Measurements from ENCODE around the gene POLR1C.
"Not testable (repeated sequence)": the region's sequence is repeated elsewhere in the genome, so short reads cannot be mapped to it uniquely, and the experiment has no call there.

POLR1C gene
- long read RNA-seq, transcript POLR1C-203 (9 exons, 1,355 nt), result major isoform, 93 of 133 reads
- long read RNA-seq, partial matches to known transcripts, result 10 of 133 reads
- long read RNA-seq, other reads (novel, unspliced or antisense), result 25 of 133 reads

GRCh38 chr6:43516697-43517504 is at the start of gene POLR1C, which contains the start of gene YIPF3:
TSS of gene POLR1C (plus strand) at chr6:43517089. CDS start at chr6:43517110, 21 bp downstream.
TSS of gene YIPF3 (minus strand) at chr6:43516926. CDS start at chr6:43516807, 119 bp downstream.
- peak; percentile 90 to 98 for DNase-seq (ENCODE audit: low read depth in 1 of 2, low spot score in 1 of 2)
- TF ChIP-seq GABPA (IDR thresholded peaks at IDR 0.05; ENCODE audit: low read depth) (peak; percentile 97), CTCF (IDR thresholded peaks at IDR 0.05; ENCODE audit: insufficient read depth, low read length) (no peak), SPI1 (IDR thresholded peaks at IDR 0.05; ENCODE audit: borderline replicate concordance, low read depth) (peak; percentile 39; the same call in 1 of the 2 replicates), REST (IDR thresholded peaks at IDR 0.05; ENCODE audit: insufficient replicate concordance, low read depth) (peak; percentile 54), POLR2AphosphoS5 (IDR thresholded peaks at IDR 0.05; ENCODE audit: low read depth) (peak; percentile 92)
- H3K27ac ChIP-seq (replicated peaks), result peak within 1 kb of the TSS; percentile 82
- H3K4me3 ChIP-seq (replicated peaks; ENCODE audit: insufficient read depth, low read length), result peak within 1 kb of the TSS; percentile 92
- no peaks in the 10 kb centered on the region for H3K27me3 ChIP-seq (ENCODE audit: insufficient read depth, poor library complexity, severe bottlenecking)

GRCh38 chr6:43467265-43467664 is 49.6 kb upstream of the POLR1C start:
- not testable (repeated sequence) for DNase-seq (ENCODE audit: low read depth in 1 of 2, low spot score in 1 of 2); H3K27ac ChIP-seq (replicated peaks); H3K4me3 ChIP-seq (replicated peaks; ENCODE audit: insufficient read depth, low read length); H3K27me3 ChIP-seq (ENCODE audit: insufficient read depth, poor library complexity, severe bottlenecking)

- DNase-seq (ENCODE audit: low read depth in 1 of 2, low spot score in 1 of 2), result no peak
- no peak for TF ChIP-seq POLR2AphosphoS5 (IDR thresholded peaks at IDR 0.05; ENCODE audit: low read depth)
- no peak for TF ChIP-seq SPI1 (IDR thresholded peaks at IDR 0.05; ENCODE audit: borderline replicate concordance, low read depth)
- TF ChIP-seq REST (IDR thresholded peaks at IDR 0.05; ENCODE audit: insufficient replicate concordance, low read depth), result no peak
- no peak for TF ChIP-seq CTCF (IDR thresholded peaks at IDR 0.05; ENCODE audit: insufficient read depth, low read length)
- TF ChIP-seq GABPA (IDR thresholded peaks at IDR 0.05; ENCODE audit: low read depth), result no peak
- H3K4me3 ChIP-seq (replicated peaks; ENCODE audit: insufficient read depth, low read length), result no peak overlapping the region
- no peaks in the 10 kb centered on the region for H3K27me3 ChIP-seq (ENCODE audit: insufficient read depth, poor library complexity, severe bottlenecking)
- H3K27ac ChIP-seq (replicated peaks), result no peak overlapping the region
Observed at GRCh38 chr6:43467752-43468151, 49.1 kb upstream of the POLR1C start.

GRCh38 chr6:43468240-43468639 is 48.6 kb upstream of the POLR1C start:
- Histone ChIP-seq H3K4me3 (replicated peaks; ENCODE audit: insufficient read depth, low read length) (no peak overlapping the region), H3K27ac (replicated peaks) (no peak overlapping the region), H3K27me3 (ENCODE audit: insufficient read depth, poor library complexity, severe bottlenecking) (no peaks in the 10 kb centered on the region)
- TF ChIP-seq REST (IDR thresholded peaks at IDR 0.05; ENCODE audit: insufficient replicate concordance, low read depth), result no peak
- TF ChIP-seq POLR2AphosphoS5 (IDR thresholded peaks at IDR 0.05; ENCODE audit: low read depth), result no peak
- no peak for TF ChIP-seq GABPA (IDR thresholded peaks at IDR 0.05; ENCODE audit: low read depth)
- no peak for TF ChIP-seq CTCF (IDR thresholded peaks at IDR 0.05; ENCODE audit: insufficient read depth, low read length)
- TF ChIP-seq SPI1 (IDR thresholded peaks at IDR 0.05; ENCODE audit: borderline replicate concordance, low read depth), result no peak
- no peak for DNase-seq (ENCODE audit: low read depth in 1 of 2, low spot score in 1 of 2)

Data from HL-60 (cell line).